NT2/D1 (cell line): ENCODE data around the gene FRAS1.
A peak's percentile ranks its signal among the peaks of the same experiment; 100 is the strongest.
"Not testable (repeated sequence)": the region's sequence is repeated elsewhere in the genome, so short reads cannot be mapped to it uniquely, and the experiment has no call there.

Source experiments
- DNase-seq: peaks from one replicate; pipeline ENCODE4 v3.0.0-alpha.2; 2011; ENCODE audit warnings: low read depth, low spot score
- H3K27me3 ChIP-seq: 2 replicates; pipeline ENCODE4 v1.6.0; 2011; ENCODE audit warnings: mild to moderate bottlenecking; ENCODE audit not compliant: insufficient read length, insufficient read depth
- H3K36me3 ChIP-seq: 2 replicates; pipeline ENCODE4 v1.6.1; 2011; ENCODE audit warnings: mild to moderate bottlenecking, low read length, mixed read lengths; ENCODE audit not compliant: insufficient read depth, insufficient read length
- H3K4me1 ChIP-seq: 2 replicates; pipeline ENCODE4 v1.5.1; 2011; ENCODE audit not compliant: insufficient read depth, insufficient read length
- H3K4me3 ChIP-seq: 2 replicates; pipeline ENCODE4 v1.5.1; 2011; ENCODE audit warnings: low read depth; ENCODE audit not compliant: insufficient read length
- H3K9ac ChIP-seq: 2 replicates; pipeline ENCODE4 v1.6.0; 2011; ENCODE audit warnings: low read depth; ENCODE audit not compliant: insufficient read length
- H3K9me3 ChIP-seq: 2 replicates; pipeline ENCODE4 v1.5.1; 2011; ENCODE audit warnings: mild to moderate bottlenecking, low read length; ENCODE audit not compliant: insufficient read depth
- SUZ12 ChIP-seq: IDR thresholded peaks from 2 replicates; pipeline ENCODE4 v1.6.1; 2011; ENCODE audit not compliant: insufficient read length, insufficient read depth; ENCODE audit errors: extremely low read depth
- YY1 ChIP-seq: IDR thresholded peaks from 2 replicates; pipeline ENCODE4 v1.6.1; 2011; ENCODE audit not compliant: insufficient read length, insufficient read depth
- ZNF274 ChIP-seq: IDR thresholded peaks from 2 replicates; pipeline ENCODE4 v1.6.1; 2011; ENCODE audit warnings: mild to moderate bottlenecking, low read depth, low read length

The FRAS1 gene

GRCh38 chr4:78299565-78299972 lies 242.4 kb downstream of the FRAS1 start:
- H3K9me3 ChIP-seq, result no peaks in the 10 kb centered on the region
- no peak overlapping the region for H3K9ac ChIP-seq
- H3K4me1 ChIP-seq, result no peaks in the 10 kb centered on the region
- DNase-seq, result no peak
- TF ChIP-seq YY1, result no peak
- TF ChIP-seq SUZ12, result no peak
- TF ChIP-seq ZNF274, result no peak
- peaks cover 5% of the 10 kb centered on the region for H3K36me3 ChIP-seq
- no peaks in the 10 kb centered on the region for H3K27me3 ChIP-seq
- H3K4me3 ChIP-seq, result no peak overlapping the region

GRCh38 chr4:78307263-78307662 lies 250.1 kb downstream of the FRAS1 start:
- H3K4me1 ChIP-seq, H3K27me3 ChIP-seq, H3K9ac ChIP-seq, H3K9me3 ChIP-seq, H3K4me3 ChIP-seq: not testable (repeated sequence)
- H3K36me3 ChIP-seq, result peaks cover 18% of the 10 kb centered on the region
- peak; percentile 15 for DNase-seq

GRCh38 chr4:78308517-78308916 lies 251.4 kb downstream of the FRAS1 start:
- H3K36me3 ChIP-seq, result peaks cover 18% of the 10 kb centered on the region
- H3K4me1 ChIP-seq, result no peaks in the 10 kb centered on the region
- no peak for DNase-seq
- no peak overlapping the region for H3K4me3 ChIP-seq
- no peaks in the 10 kb centered on the region for H3K27me3 ChIP-seq
- TF ChIP-seq SUZ12 (no peak), ZNF274 (no peak), YY1 (no peak)
- no peaks in the 10 kb centered on the region; the same call in 1 of the 2 replicates for H3K9me3 ChIP-seq
- no peak overlapping the region for H3K9ac ChIP-seq

GRCh38 chr4:78309352-78309751 lies 252.2 kb downstream of the FRAS1 start:
- H3K9ac ChIP-seq, result no peak overlapping the region
- H3K36me3 ChIP-seq, result peaks cover 20% of the 10 kb centered on the region
- H3K4me3 ChIP-seq, result no peak overlapping the region
- no peak for DNase-seq
- TF ChIP-seq YY1 (no peak), ZNF274 (no peak), SUZ12 (no peak)
- H3K4me1 ChIP-seq, result no peaks in the 10 kb centered on the region
- no peaks in the 10 kb centered on the region for H3K27me3 ChIP-seq
- H3K9me3 ChIP-seq, result no peaks in the 10 kb centered on the region; the same call in 1 of the 2 replicates

- Histone ChIP-seq H3K9me3 (no peaks in the 10 kb centered on the region; the same call in 1 of the 2 replicates), H3K4me3 (no peak overlapping the region), H3K27me3 (no peaks in the 10 kb centered on the region), H3K4me1 (no peaks in the 10 kb centered on the region), H3K9ac (no peak overlapping the region), H3K36me3 (peaks cover 20% of the 10 kb centered on the region)
- TF ChIP-seq YY1 (no peak), ZNF274 (no peak), SUZ12 (no peak)
- no peak for DNase-seq
Observed at GRCh38 chr4:78310007-78310739, 253.1 kb downstream of the FRAS1 start.

GRCh38 chr4:78310740-78311115 lies 253.6 kb downstream of the FRAS1 start:
- Histone ChIP-seq H3K9ac (no peak overlapping the region), H3K4me3 (no peak overlapping the region), H3K9me3 (no peaks in the 10 kb centered on the region; the same call in 1 of the 2 replicates), H3K36me3 (peaks cover 25% of the 10 kb centered on the region), H3K27me3 (no peaks in the 10 kb centered on the region), H3K4me1 (no peaks in the 10 kb centered on the region)
- no peak for DNase-seq
- TF ChIP-seq ZNF274 (no peak), SUZ12 (no peak), YY1 (no peak)

- no peak overlapping the region for H3K4me3 ChIP-seq
- H3K9ac ChIP-seq, result no peak overlapping the region
- H3K9me3 ChIP-seq, result no peaks in the 10 kb centered on the region; the same call in 1 of the 2 replicates
- H3K36me3 ChIP-seq, result peaks cover 27% of the 10 kb centered on the region
- TF ChIP-seq SUZ12 (no peak), YY1 (no peak), ZNF274 (no peak)
- no peaks in the 10 kb centered on the region for H3K4me1 ChIP-seq
- DNase-seq, result no peak
- no peaks in the 10 kb centered on the region for H3K27me3 ChIP-seq
Observed at GRCh38 chr4:78311306-78311705, 254.2 kb downstream of the FRAS1 start.
